SK-N-SH treated with all-trans-retinoic acid at 6 μM for 48 hours (cell line): Measurements from ENCODE around the gene JDP2.

ENCODE experiments used
- PPARA ChIP-seq: fragments of 250-450 bp; sonication (Bioruptor Pico); IDR thresholded peaks from 2 replicates; pipeline ENCODE4 v1.5.0; 2020; ENCODE audit warnings: mild to moderate bottlenecking, borderline replicate concordance
- ZC3H10 ChIP-seq: fragments of 250-450 bp; sonication (Bioruptor Pico); IDR thresholded peaks from 2 replicates; pipeline ENCODE4 v1.5.1; 2021; ENCODE audit warnings: mild to moderate bottlenecking, moderate library complexity
- ZFP3 ChIP-seq: fragments of 250-450 bp; sonication (Bioruptor Pico); IDR thresholded peaks from 2 replicates; pipeline ENCODE4 v1.5.0; 2020; ENCODE audit warnings: mild to moderate bottlenecking, moderate library complexity

DNA sequence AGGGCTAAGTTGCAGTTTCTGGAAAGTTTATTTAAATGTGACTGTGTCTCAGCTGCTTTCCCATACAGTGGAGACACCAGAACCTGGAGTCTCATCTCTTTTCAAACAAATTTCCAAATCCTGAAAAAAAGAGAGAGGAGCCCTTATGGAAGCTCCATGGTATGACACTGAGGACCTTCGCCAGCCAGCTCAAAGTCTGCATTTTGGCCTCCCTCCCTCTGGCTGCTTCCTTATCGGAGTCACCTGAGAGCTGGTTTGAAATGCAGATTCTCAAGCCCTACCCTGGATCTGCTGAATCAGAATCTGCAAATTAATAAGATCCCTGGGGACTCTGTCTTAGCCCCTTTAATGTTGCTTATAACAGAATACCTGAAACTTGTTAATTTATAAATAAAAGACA lies 21.7 kb upstream of the JDP2 start:
- no peak for TF ChIP-seq ZC3H10 (CRISPR knock-in tag)
- TF ChIP-seq PPARA: no peak
- TF ChIP-seq ZFP3 (CRISPR knock-in tag): no peak
